Right kidney (tissue), 1 donor: ENCODE data around the gene HCN3.

ENCODE experiments used
- DNase-seq: peaks from one replicate; pipeline ENCODE4 v3.0.0-alpha.2; 2016

The HCN3 gene

DNA sequence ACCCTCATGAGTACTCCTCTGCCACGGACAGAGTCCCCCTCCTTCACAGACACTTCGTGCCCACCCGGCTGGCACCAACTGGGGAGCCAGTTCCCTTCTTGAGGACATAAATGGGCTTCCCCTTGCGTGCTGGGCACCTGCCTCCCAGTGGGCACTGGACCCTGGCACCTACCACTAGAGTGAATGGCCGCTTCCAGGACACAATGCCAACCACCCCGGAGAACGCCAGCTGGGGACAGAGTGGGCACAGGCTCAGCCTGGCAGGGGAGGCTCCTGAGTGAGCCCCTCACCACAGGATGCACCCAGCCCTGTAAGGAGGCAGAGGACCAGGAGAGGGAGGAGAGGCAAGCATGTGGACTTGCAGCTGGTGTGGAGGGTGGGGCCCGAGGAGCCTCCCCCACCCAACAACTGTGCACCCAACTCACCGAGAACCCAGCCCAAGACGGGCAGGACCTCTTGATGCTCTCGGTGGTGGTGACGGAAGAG, 23.0 kb upstream of the HCN3 start:
- DNase-seq = no peak

DNA sequence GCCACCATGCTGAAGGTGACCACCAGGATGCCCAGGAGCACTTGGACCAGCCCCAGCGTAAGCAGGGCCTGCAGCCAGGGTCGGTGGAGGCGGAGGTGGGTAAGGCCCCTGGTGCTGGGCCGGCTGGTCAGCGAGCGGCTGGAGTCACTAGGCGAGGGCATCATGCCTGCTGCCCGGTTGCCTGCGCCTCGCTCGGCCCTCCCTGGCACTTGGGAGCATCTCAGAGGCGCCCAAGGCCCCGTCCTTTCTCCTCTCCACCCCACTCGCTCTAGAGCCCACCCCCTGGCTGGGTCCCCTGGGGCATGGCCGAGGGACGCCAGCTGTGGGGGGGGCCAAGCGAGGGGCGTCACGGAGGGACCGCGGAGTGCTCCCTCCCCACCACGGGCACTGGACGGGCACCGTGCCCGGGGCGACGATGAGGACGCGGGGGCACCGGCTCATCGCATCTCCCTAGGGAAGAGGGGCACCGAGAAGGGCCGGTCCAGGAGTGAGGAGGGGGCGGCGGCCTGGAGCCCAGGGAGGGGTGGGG, 22.5 kb upstream of the HCN3 start:
- DNase-seq = peak; percentile 75

DNA sequence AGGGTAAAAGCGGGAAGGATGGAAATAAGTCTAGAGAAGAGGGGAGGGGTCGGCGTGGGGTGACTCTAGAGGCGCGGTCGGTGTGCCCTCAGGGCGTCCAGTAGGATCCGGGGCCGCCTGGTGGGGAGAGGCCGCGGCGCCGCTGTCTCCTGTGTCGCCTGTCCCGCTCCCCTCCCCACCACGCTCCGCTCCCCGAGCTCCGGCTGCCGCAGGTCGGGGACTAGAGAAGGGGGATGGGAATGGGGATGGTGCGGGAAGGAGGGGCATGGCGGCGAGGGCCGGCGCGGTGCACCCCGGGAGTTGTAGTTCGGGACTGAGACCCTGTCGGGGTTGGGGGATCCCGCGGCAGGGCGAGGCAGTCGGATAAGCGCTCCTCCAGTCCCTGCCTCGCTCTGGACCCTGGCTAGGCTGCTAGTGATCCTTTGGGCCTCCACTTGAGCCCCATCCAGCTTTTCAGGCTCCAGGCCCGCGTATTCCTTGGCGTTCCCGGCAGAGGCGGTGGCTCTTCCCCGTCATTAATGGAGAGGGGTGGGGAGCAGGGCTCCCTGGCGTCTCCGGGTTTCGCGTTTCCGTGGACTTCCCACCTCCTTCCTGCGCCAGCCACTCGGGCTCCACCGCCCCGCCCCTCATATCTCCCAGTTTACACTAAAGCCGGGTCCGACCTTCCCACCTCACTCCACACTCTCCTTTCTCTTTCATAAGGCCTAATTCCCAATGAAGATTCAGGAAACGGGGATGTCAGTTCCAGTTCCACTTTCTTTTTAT, 21.8 kb upstream of the HCN3 start, which contains the start of gene ENTREP3:
Gene ENTREP3, minus strand, starts transcription at position 241 of the 765 bp plus-strand sequence. CDS start 606 bp downstream, outside the sequence.
- peak; percentile 95 for DNase-seq

DNA sequence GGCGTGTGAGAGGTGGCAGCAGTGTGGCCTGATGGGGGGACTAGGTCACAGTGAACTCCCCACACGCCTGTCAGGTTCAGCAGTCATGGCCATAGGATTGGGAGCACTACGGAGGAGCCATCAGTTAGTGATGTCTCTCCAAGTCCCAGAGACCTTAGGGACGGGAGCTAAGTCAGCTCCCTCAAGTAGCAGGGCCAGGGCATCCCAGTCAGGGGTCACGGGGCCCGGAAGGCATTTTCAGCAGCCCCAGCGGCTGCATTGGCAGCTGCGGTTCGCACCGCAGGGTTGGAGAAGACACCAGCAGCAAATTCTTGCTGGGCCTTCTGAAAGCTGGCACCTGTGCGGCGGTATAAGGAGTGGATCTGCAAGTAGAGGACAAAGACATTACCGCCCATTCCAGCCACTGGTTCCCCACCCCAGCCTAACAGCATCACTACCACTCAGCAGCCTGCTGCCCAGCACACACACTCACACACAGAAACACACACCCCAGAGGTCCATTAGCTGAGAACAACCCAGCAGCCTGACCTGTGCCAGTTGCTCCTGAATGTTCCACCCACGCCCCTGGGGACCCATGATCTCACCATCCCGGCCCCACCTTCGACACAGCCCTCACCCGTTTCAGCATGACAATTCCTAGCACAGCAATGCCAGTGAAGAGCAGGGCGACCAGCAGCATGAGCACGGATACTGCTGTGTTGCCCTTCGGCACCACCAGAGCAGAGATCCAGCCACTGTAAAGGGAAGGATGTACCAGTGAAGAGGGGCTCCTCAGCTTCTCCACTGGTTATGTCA, 21.0 kb upstream of the HCN3 start:
- no peak for DNase-seq

DNA sequence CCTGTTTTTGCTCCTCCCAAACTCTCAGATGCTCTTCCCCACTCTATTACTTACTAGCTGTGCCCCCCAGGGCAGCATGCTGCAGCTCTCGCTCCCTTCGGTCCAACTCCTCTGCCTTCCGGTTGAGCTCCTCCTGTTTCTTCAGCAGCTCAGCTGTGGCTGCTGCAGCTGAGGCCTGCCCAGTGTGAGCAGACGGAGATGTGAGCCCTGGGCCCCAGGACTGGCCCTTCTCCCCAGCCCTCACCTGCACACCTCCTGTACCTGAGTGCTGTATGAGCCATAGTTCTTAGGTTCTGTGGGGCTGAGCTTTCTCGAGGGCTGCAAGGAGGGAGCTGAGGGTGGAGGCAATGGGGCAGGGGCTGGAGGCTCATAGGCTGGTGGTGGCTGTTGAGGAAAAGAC, 17.0 kb upstream of the HCN3 start:
- no peak for DNase-seq

DNA sequence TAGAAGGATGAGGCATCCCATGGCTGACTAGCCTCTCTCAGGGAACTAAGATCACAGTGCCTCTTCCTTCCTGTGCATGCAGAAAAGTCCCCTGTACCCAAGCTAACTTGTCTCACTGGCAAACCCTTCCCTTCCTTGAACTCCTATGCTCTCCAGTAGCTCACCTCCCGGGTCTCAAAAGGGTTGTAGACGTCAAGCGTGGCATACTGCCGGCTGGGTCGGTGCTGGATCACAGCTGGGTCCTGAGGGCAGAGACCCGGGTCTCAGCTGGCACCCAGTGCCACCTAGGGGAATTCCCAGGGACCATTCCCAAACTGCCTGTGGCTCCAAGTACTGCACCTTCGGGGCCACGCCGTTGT, 15.8 kb upstream of the HCN3 start:
- no peak for DNase-seq

DNA sequence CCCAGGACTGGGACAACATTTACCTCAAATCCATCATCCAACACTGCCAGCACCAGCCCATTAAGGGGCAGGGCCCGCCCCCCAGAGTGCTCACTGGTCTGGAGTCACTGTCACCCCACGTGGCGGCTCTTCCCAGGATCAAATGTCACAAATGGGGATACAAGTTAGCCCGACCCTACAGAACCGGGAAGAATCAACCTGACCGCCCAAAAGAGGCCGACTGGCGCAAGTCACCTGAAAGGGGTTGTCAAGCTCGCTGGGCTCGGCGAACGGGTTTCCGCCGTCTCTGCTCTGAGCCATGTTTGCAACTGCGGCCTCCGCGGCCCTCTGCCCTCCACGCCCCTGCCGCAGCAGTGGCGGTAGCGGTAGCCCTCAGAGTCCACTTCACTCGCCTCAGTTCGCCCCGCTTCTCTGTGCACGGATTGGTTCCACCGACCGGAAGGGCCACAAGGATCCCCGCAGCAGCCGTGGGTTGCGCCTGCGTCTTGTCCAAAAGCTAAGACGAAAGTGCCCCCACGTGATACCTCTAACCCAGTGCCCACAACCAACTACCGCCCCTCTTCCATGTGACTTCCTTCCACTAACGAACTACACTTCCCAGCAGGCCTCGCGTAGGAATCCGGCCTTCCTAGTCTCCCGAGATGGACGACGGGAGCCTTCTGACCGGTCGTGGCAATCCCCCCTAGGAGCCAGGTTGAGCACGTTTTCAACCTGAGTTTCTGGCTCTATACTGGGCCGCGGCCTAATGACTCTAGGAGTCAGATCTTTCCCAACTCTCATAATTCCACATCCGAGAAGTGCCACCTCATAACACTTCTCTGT, 15.2 kb upstream of the HCN3 start, which contains the start of gene SCAMP3:
Gene SCAMP3, minus strand, starts transcription at position 509 of the 822 bp plus-strand sequence. Its CDS starts 209 bp downstream, at position 300.
- peak; percentile 79 for DNase-seq

DNA sequence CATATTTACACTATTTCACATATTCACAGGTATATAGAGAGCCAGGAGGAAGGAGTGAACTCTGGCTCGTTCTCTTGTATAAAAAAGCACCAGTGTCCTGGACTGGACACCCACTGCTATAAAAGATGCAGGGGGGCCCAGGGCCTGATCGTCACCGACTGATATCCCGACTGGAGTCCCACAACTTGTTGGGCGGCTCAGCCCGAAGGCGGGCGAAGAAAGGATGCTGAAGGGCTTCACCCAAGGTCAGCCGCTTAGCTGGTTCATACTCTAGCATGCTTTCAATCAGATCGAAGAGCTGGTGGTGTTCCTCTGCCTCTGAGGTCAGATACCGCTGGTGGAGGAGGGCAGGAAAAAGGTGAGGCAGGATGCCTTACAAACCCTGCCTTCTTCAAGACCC, 14.2 kb upstream of the HCN3 start:
- no peak for DNase-seq

DNA sequence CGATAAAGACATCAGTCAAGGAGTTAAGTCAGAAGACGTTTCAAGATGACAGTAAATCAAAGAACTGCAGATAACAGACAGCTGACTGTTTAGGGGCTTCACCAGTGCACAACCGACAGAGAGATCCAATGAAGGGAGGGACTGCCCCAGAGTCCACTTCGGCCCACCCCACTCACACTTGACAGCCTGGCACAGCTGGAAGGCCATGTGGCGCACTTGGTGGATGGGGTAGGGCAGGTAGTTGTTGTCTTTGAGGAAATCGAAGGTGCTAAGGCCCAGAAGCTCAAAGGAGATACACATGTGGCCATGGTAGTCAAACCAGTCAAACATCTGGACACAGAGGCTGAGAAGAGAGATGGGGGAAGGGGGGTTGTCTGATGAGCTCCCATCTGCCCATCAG, 10.7 kb upstream of the HCN3 start:
- DNase-seq = no peak

DNA sequence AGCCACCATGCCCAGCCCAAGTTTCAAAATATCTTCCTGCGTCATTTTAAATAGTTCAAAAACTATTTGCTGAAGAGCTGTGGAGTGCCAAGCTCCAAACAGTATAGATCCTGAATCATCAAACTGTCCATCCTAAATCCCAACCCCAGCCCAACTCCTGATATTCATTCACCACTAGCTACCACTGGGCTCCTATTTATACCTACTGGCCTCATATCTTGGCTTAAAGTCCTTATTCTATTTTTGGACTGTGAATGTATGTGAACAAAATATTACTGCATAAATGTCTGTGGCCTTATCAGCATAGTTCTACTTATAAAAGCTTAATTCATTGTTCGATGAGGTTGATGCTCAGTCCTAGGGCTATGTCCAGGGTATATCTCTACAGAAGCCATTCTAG, 9.9 kb upstream of the HCN3 start:
- DNase-seq = no peak

DNA sequence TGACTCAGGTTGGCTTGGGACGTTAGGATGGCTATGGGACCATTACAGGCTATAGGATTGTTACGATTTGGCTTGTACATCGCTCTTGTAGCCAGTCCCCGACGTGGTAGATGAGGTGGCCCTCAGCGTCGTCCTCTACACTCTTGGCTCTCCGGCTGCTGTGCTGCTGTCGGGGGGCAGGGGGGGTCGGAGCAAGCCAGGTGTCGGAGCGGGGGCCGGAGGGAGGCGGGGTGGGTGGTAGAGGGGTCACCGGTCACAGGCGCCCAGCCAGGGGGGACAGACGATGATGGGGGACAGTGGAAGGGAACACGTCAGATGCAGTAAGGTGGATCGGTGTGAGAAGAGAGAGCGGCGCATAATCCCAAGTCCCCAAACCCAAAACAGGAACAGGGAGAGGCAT, 8.6 kb upstream of the HCN3 start:
- DNase-seq = no peak

DNA sequence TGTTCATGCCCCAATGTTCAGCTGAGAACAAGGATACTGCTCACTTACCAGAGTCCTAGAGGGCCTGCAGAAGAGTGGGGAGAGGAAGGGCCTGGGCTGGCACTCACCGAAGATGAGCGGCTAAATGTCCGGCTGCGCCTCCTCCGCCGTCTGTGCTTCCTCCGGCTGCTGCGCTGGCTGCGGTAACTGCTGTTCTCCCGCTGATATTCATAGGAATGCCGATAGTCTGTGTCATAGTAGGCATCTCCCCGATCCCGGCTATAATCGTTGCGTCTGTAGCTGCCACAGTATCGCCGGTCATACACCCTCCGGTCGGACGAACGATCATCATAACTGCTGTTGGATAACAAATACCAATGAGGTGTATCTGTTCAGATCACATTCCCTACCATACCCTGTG, 7.9 kb upstream of the HCN3 start:
- no peak for DNase-seq

DNA sequence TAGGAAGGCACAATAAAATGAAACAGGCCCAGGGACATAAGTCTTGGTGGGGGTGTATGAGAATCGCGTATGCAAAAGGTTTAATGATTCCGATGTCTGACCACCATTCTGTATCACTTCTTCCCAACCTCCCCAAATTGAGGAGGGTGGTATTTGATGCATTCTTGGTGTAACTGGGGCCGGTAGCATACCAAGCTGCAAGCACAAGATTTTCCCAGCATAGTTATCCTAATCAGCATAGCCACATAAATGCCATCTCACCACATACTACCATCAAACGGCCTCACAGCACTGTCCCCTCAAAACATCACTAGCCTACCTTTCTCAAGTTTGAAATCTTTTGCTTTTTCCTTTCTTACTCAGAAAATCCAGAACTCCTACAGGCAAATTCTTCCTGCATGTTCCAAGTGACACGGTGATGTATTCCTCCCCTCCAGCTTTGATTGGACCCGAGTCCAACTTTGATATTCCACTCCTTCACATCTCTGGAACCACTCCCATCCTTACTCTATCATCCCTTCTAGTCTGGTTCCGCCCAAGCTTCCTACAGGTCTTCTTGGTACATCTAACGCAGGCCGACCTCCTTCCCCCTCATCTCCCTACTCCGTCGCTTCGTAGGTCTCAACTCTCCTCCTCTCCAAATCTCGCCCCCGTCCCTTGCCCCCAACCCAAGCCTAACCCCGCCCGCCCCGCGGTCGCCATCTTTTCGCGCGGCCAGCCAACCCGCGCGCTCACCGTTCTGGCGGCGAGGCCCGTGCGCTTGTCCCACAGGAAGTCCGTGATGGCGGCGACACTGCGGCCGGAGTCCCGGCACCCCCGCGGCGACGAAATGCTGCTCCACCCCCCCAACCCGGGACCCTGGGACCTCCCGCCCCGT, 4.6 kb upstream of the HCN3 start:
- DNase-seq = peak; percentile 52

DNA sequence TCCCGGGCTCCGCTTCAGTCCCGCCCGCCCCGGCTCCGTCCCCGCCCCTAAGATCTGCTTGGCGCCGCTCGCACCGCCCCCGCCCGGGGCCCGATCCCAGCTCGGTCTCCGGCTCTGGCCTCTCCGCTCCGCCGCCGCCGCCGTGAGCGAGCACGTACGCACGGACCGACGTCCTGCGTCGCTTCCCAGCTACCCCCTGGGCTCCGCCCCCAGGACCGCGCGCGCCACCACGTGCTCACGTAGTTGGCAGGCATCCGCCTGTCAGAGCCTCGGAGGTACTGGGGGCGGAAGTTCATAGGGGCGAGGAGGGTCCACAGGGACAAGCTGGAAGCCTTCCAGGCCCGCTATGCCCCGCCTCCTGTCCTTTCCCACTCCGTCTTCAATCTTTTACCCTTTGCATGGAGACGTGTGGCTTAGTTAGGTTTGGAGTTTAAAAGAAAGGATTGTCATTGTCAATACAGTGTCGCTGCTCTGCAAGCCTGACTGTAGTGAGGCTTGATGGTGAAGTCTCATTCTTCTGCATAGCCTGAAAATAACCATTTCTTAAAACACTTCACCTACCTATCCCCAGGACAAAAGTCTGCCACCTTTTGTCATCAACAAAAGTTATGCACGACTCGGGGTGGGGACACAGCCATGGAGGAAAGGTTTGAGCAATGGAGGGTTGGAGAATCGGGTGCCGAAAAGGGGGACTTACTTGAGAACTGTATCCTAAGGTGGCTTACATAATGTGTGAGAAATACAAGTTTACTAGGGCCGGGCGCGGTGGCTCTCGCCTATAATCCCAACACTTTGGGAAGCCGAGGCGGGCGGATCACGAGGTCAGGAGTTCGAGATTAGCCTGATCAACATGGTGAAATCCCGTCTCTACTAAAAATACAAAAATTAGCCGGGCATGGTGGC, 3.7 kb upstream of the HCN3 start, which contains the start of gene CLK2:
Gene CLK2, minus strand, starts transcription at position 162 of the 903 bp plus-strand sequence. CDS start 2,527 bp downstream, outside the sequence.
- DNase-seq = peak; percentile 81

DNA sequence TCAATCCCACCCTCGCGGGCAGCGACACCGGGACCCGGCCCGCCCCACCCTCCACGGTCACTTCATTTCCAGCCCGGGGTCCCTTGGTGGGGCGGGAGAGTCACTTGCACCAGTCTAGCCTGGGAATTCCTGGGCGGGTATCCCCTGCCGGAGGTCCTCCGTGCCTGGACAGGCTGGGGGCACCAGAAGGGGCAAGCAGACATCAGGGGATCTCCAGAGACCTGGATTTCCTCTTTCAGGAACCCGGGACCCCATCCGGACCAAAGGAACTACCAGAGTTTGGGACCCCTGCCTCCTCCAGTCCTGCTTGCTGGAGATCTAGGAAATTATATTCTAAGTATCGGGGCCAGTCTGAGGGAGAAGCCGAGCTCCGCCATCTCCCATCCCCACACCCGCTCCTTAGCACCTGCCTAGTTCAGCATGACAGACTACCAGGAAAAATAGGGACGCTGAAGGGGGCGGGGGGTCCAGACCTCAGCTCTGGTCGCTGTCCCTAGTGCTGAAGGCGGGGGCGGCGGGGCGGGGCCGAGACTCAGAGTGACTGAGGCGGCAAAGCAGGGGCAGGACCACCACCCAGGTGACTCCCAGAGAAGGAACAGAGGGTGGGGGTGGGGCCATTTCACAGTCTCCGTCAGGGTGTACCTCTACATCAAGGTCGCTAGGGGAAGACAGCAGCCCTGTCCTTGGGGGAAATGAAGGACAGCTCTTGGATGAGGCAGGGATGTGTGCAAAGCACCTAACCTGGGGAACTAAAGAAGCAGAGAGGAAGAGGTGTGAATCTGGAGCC, 832 bp downstream of the HCN3 start:
- DNase-seq = peak; percentile 59

DNA sequence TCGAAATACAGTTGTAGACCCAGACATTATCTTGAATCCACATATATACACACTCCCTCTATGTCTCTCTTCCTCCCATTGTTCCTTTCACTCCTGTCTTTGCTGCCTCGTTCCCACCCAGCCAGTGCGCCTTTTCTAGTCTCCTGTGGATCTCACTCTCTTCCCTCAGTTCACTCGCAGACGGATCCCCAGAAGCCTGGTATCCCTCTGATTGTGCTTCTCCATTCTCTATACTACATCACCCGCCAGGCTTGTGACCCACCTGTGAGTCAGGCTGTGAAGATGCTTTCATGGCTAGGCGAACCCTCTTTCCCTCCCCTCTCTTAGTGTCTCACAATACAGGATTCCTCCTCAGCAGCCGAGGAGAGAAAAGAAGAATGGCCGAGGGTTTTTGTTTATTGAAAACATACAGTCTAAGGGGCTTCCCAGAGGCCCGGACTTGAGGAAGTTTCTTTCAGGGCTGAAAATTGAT, 1.5 kb downstream of the HCN3 start:
- no peak for DNase-seq

DNA sequence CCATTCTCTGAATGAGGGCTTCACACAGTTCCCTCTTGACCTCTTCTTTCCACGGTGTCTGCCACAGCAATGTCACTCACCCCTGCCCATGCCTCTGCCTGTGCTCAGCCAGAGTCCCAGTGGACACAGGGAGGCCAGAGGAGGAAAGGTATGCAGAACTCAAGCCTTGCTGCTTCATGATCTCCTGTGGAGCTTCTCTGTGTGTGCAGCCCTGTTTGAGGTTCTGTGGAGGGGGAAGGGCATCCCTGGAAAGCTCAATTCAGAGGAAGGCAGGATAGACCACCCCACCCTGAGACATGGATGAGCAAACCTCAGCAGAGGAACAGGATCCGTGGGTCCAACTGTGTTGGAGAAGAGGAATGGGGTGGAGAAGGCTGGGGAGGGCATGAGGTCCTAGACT, 2.0 kb downstream of the HCN3 start:
- DNase-seq = no peak

DNA sequence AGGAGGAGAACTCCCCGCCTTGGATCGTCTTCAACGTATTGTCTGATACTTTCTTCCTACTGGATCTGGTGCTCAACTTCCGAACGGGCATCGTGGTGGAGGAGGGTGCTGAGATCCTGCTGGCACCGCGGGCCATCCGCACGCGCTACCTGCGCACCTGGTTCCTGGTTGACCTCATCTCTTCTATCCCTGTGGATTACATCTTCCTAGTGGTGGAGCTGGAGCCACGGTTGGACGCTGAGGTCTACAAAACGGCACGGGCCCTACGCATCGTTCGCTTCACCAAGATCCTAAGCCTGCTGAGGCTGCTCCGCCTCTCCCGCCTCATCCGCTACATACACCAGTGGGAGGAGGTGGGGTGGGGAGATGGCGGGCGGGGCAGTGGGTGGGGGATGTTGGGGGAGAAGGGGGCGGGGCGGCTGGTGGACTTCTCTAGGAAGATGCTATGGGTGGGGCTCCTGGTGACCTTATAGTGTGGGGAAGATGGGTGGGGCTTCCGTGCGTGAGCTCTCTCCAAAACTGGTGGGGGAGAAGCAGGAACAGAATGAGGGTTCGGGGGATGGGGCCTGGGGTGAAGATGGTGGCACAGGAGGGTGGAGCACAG, 5.3 kb downstream of the HCN3 start:
- DNase-seq = no peak

DNA sequence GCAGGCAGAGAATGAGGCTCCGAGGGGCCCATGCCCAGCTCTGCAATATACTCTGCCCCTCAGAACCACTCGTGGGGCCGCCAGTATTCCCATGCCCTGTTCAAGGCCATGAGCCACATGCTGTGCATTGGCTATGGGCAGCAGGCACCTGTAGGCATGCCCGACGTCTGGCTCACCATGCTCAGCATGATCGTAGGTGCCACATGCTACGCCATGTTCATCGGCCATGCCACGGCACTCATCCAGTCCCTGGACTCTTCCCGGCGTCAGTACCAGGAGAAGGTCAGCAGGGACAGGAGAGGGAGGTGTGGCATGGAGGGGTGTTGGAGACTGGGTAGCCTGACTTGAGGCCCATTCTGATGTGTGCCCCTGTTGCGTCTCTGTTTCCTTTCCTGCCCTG, 7.2 kb downstream of the HCN3 start:
- DNase-seq = no peak
